SK-N-SH (cell line): ENCODE results near the gene KRT25. TPM values are rescaled to one million over a fixed set of nuclear protein-coding genes. Genes with fewer than 3 reads are reported as not detected.

ENCODE experiments used
- CTCF ChIA-PET: fragments of 300-600, 350-600 bp; formaldehyde crosslinking; extraction: SDS; loops from one replicate; lab custom pipeline; 2021; lab: Yijun Ruan, JAX
- POLR2A ChIA-PET: fragments of 350-600 bp; sonication (Branson Sonifier 250); formaldehyde crosslinking; extraction: SDS; loops from one replicate; lab custom pipeline; 2020; ENCODE audit warnings: antibody characterized with exemption, inconsistent platforms; lab: Yijun Ruan, JAX
- DNase-seq: peaks from one replicate; pipeline ENCODE4 v3.0.0; 2012
- H2AFZ ChIP-seq: fragments of 200-600 bp; sonication (generic); 2 replicates; pipeline ENCODE4 v1.8.1; 2016; ENCODE audit warnings: antibody characterized with exemption, mild to moderate bottlenecking, low read depth
- H3F3A ChIP-seq: fragments of 200-600 bp; sonication (generic); replicated peaks from 2 replicates; pipeline ENCODE3; 2016; ENCODE audit warnings: antibody characterized with exemption, mild to moderate bottlenecking; ENCODE audit not compliant: insufficient read depth
- H3K27ac ChIP-seq, 2 experiments: fragments of 200-500 bp in 1 of 2; fragments of 200-600 bp in 1 of 2; sonication (Bioruptor generic) in 1 of 2; sonication (generic), shearing (Covaris generic) in 1 of 2; 2 replicates each; pipeline versions ENCODE4 v1.5.1 to v1.6.1; 2014 to 2016; ENCODE audit warnings: low read depth in 2 of 2, inconsistent platforms in 1 of 2, low read length in 1 of 2, mild to moderate bottlenecking in 1 of 2, mixed read lengths in 1 of 2
- H3K27me3 ChIP-seq: fragments of 200-600 bp; sonication (generic), shearing (Covaris generic); 2 replicates; pipeline ENCODE4 v1.6.1; 2016; ENCODE audit warnings: mixed run types; ENCODE audit not compliant: insufficient read depth
- H3K36me3 ChIP-seq, 2 experiments: fragments of 200-500 bp in 1 of 2; fragments of 200-600 bp in 1 of 2; sonication (Bioruptor generic) in 1 of 2; sonication (generic) in 1 of 2; replicated peaks in 1 of 2; 2 replicates each; pipeline versions ENCODE3 to v1.5.1; 2014 to 2016; ENCODE audit warnings: low read length in 1 of 2, mild to moderate bottlenecking in 1 of 2; ENCODE audit not compliant: insufficient read depth in 2 of 2, control insufficient read depth in 1 of 2
- H3K4me1 ChIP-seq, 2 experiments: fragments of 200-500 bp in 1 of 2; fragments of 200-600 bp in 1 of 2; sonication (Bioruptor generic) in 1 of 2; sonication (generic), shearing (Covaris generic) in 1 of 2; 2 replicates each; pipeline versions ENCODE4 v1.5.1 to v1.6.1; 2014 to 2016; ENCODE audit warnings: low read depth in 1 of 2, low read length in 1 of 2, mixed run types in 1 of 2; ENCODE audit not compliant: insufficient read depth in 2 of 2, control insufficient read depth in 1 of 2
- H3K4me2 ChIP-seq: fragments of 200-600 bp; sonication (generic), shearing (Covaris generic); 2 replicates; pipeline ENCODE4 v1.6.1; 2017; ENCODE audit warnings: mixed run types
- H3K4me3 ChIP-seq, 2 experiments: fragments of 200-500 bp in 1 of 2; fragments of 200-600 bp in 1 of 2; sonication (Bioruptor generic) in 1 of 2; sonication (generic), shearing (Covaris generic) in 1 of 2; 2 replicates each; pipeline versions ENCODE4 v1.5.1 to v1.8.1; 2014 to 2016; ENCODE audit warnings: low read depth in 2 of 2, inconsistent platforms in 1 of 2, low read length in 1 of 2, mild to moderate bottlenecking in 1 of 2, mixed read lengths in 1 of 2, moderate library complexity in 1 of 2
- H3K79me2 ChIP-seq: fragments of 200-600 bp; sonication (generic); 2 replicates; pipeline ENCODE4 v1.8.1; 2017; ENCODE audit warnings: mild to moderate bottlenecking; ENCODE audit not compliant: insufficient read depth
- H3K9ac ChIP-seq: fragments of 200-600 bp; sonication (generic); 2 replicates; pipeline ENCODE4 v1.6.1; 2017; ENCODE audit warnings: mixed run types
- H3K9me2 ChIP-seq: fragments of 200-600 bp; sonication (generic); 2 replicates; pipeline ENCODE4 v1.6.1; 2017; ENCODE audit warnings: mixed run types
- H3K9me3 ChIP-seq: fragments of 200-600 bp; sonication (generic); 2 replicates; pipeline ENCODE4 v1.6.1; 2017; ENCODE audit warnings: mixed run types, mild to moderate bottlenecking, moderate library complexity
- H4K20me1 ChIP-seq: fragments of 200-600 bp; sonication (generic); 2 replicates; pipeline ENCODE4 v1.6.1; 2017; ENCODE audit warnings: mild to moderate bottlenecking, mixed run types; ENCODE audit not compliant: insufficient read depth
- CHD2 ChIP-seq: fragments of 150-350 bp; IDR thresholded peaks from 2 replicates; pipeline ENCODE4 v1.6.1; 2018; ENCODE audit warnings: low read length; ENCODE audit not compliant: partially characterized antibody
- FOXM1 ChIP-seq: IDR thresholded peaks from 2 replicates; pipeline ENCODE4 v1.4.0; 2012; ENCODE audit warnings: low read depth, mild to moderate bottlenecking
- MAX ChIP-seq: IDR thresholded peaks from 2 replicates; pipeline ENCODE4 v1.4.0; 2012; ENCODE audit warnings: low read depth
- MEF2A ChIP-seq: IDR thresholded peaks from 2 replicates; pipeline ENCODE4 v1.4.0; 2012; ENCODE audit warnings: low read depth, borderline replicate concordance
- MXI1 ChIP-seq: IDR thresholded peaks from 2 replicates; pipeline ENCODE4 v1.6.1; 2012; ENCODE audit warnings: mild to moderate bottlenecking, low read depth, low read length, improper control_type of control experiment
- NFIC ChIP-seq: IDR thresholded peaks from 2 replicates; pipeline ENCODE4 v1.4.0; 2012; ENCODE audit warnings: borderline replicate concordance
- POLR2AphosphoS5 ChIP-seq: IDR thresholded peaks from 2 replicates; pipeline ENCODE4 v1.6.1; 2012; ENCODE audit warnings: low read depth, low read length
- RAD21 ChIP-seq: IDR thresholded peaks from 2 replicates; pipeline ENCODE4 v1.6.1; 2012; ENCODE audit warnings: mild to moderate bottlenecking, low read length
- RCOR1 ChIP-seq: fragments of 150-350 bp; IDR thresholded peaks from 2 replicates; pipeline ENCODE4 v1.6.1; 2017; ENCODE audit warnings: antibody characterized with exemption, low read length
- REST ChIP-seq: IDR thresholded peaks from 2 replicates; pipeline ENCODE4 v1.6.1; 2012; ENCODE audit warnings: mild to moderate bottlenecking, low read depth, low read length, moderate library complexity
- RFX5 ChIP-seq: IDR thresholded peaks from 2 replicates; pipeline ENCODE4 v1.6.1; 2012; ENCODE audit warnings: mild to moderate bottlenecking, improper control_type of control experiment, low read length
- SIN3A ChIP-seq: IDR thresholded peaks from 2 replicates; pipeline ENCODE4 v1.6.1; 2012; ENCODE audit warnings: low read depth, mild to moderate bottlenecking, low read length, moderate library complexity, borderline replicate concordance
- SMC3 ChIP-seq: IDR thresholded peaks from 2 replicates; pipeline ENCODE4 v1.6.1; 2012; ENCODE audit warnings: low read depth, low read length, improper control_type of control experiment
- TAF1 ChIP-seq: IDR thresholded peaks from 2 replicates; pipeline ENCODE4 v1.6.1; 2012; ENCODE audit warnings: low read depth, mild to moderate bottlenecking, low read length, moderate library complexity, borderline replicate concordance
- TEAD4 ChIP-seq: IDR thresholded peaks from 2 replicates; pipeline ENCODE4 v1.4.0; 2012; ENCODE audit warnings: mild to moderate bottlenecking, borderline replicate concordance; ENCODE audit not compliant: insufficient read depth
- USF2 ChIP-seq: fragments of 150-350 bp; IDR thresholded peaks from 2 replicates; pipeline ENCODE4 v1.6.1; 2017; ENCODE audit warnings: antibody characterized with exemption, low read length, low read depth, borderline replicate concordance
- YY1 ChIP-seq: IDR thresholded peaks from 2 replicates; pipeline ENCODE4 v1.4.0; 2012; ENCODE audit warnings: low read depth, mild to moderate bottlenecking
- WGBS: methylation state at CpG from one replicate; pipeline ENCODE4 v1.1.6; 2017; ENCODE audit warnings: low lambda C conversion rate; 5-methylcytosine and 5-hydroxymethylcytosine counted together
- polyA plus RNA-seq, 3 experiments: library from polyadenylated mRNA; depleted of rRNA; stranded (reverse); fragments of >200 nt; gene quantifications; 2 replicates each; pipeline ENCODE4 v1.2.3, GENCODE V29; 2012

Gene KRT25
- polyA plus RNA-seq, 1 of the 3 experiments (the other 2 are of a cell fraction), result not detected

- WGBS, result 7% methylated on average over 32 of the region's 37 CpGs
- Histone ChIP-seq H3K4me1 (no peaks in the 10 kb centered on the region), H3K27me3 (peaks cover 65% of the 10 kb centered on the region), H3K4me2 (no peak overlapping the region), H4K20me1 (no peaks in the 10 kb centered on the region), H3K9me3 (no peaks in the 10 kb centered on the region), H3K36me3 (no peaks in the 10 kb centered on the region), H3F3A (no peaks in the 10 kb centered on the region), H3K27ac (no peak overlapping the region), H3K9me2 (0 out of 2 replicates have a peak, but pooled peaks cover 1% of the 10 kb centered on the region), H3K79me2 (no peaks in the 10 kb centered on the region), H2AFZ (no peak overlapping the region), H3K4me3 (0 out of 4 replicates have a peak overlapping the region, but pooled peaks of 1 of the 2 experiments have one; percentile 13), H3K9ac (no peak overlapping the region)
- ChIA-PET CTCF (interaction anchor here (1.4 kb wide), 2 partner anchors 23 to 160 kb away, joined by 3 read pairs; no protein-coding TSS in a partner anchor), POLR2A (no interaction called here)
- DNase-seq, result no peak
- TF ChIP-seq MEF2A (no peak), MXI1 (no peak), SMC3 (no peak), USF2 (no peak), TAF1 (no peak), RAD21 (no peak), CHD2 (no peak)
Observed at GRCh38 chr17:40779181-40779909, 24.2 kb upstream of the KRT25 start.

GRCh38 chr17:40778461-40778860, 23.3 kb upstream of the KRT25 start:
- H3F3A ChIP-seq, result no peaks in the 10 kb centered on the region
- TF ChIP-seq NFIC, result no peak
- no peak for TF ChIP-seq RCOR1
- no peak for TF ChIP-seq FOXM1
- no peak for TF ChIP-seq POLR2AphosphoS5
- no peak for TF ChIP-seq RAD21
- TF ChIP-seq SIN3A, result no peak
- no peak for TF ChIP-seq YY1
- TF ChIP-seq RFX5, result no peak
- TF ChIP-seq SMC3, result no peak
- TF ChIP-seq REST, result no peak
- no peak for TF ChIP-seq USF2
- no peak for TF ChIP-seq MAX
- TF ChIP-seq TEAD4, result no peak
- 5% methylated on average over 5 of the region's 5 CpGs for WGBS
- no peak overlapping the region for H2AFZ ChIP-seq
- ChIA-PET CTCF (no interaction called here), POLR2A (no interaction called here)
- H3K4me2 ChIP-seq, result no peak overlapping the region
- no peak overlapping the region for H3K9ac ChIP-seq
- no peaks in the 10 kb centered on the region for H3K9me3 ChIP-seq
- H3K79me2 ChIP-seq, result no peaks in the 10 kb centered on the region
- peaks cover 64% of the 10 kb centered on the region for H3K27me3 ChIP-seq
- no peak overlapping the region for H3K27ac ChIP-seq
- DNase-seq, result no peak
- H4K20me1 ChIP-seq, result no peaks in the 10 kb centered on the region
- H3K4me1 ChIP-seq, result no peaks in the 10 kb centered on the region
- no peaks in the 10 kb centered on the region for H3K36me3 ChIP-seq
- no peak overlapping the region for H3K4me3 ChIP-seq
- 0 out of 2 replicates have a peak, but pooled peaks cover 5% of the 10 kb centered on the region for H3K9me2 ChIP-seq
